HUES48 (cell line): ENCODE data around the gene TSPO.

Experiments used
- H3K27ac ChIP-seq: one replicate; pipeline ENCODE4 v1.7.0; 2013; ENCODE audit warnings: low read depth, low read length, inconsistent platforms
- H3K27me3 ChIP-seq: 2 replicates; pipeline ENCODE4 v1.6.1; 2013; ENCODE audit warnings: mild to moderate bottlenecking, low read length; ENCODE audit not compliant: control insufficient read depth, insufficient read depth
- H3K36me3 ChIP-seq: 2 replicates; pipeline ENCODE4 v1.6.1; 2013; ENCODE audit warnings: low read length; ENCODE audit not compliant: control insufficient read depth, insufficient read depth
- H3K4me1 ChIP-seq: 2 replicates; pipeline ENCODE4 v1.6.1; 2013; ENCODE audit warnings: mild to moderate bottlenecking, low read length; ENCODE audit not compliant: control insufficient read depth, insufficient read depth
- H3K4me3 ChIP-seq: 2 replicates; pipeline ENCODE4 v1.5.1; 2013; ENCODE audit warnings: mild to moderate bottlenecking, low read depth, low read length
- H3K9ac ChIP-seq: 2 replicates; pipeline ENCODE4 v1.6.1; 2013; ENCODE audit warnings: mild to moderate bottlenecking, low read depth, low read length, moderate library complexity
- H3K9me3 ChIP-seq: 2 replicates; pipeline ENCODE4 v1.6.1; 2013; ENCODE audit warnings: low read length; ENCODE audit not compliant: control insufficient read depth, insufficient read depth

TSPO gene

DNA sequence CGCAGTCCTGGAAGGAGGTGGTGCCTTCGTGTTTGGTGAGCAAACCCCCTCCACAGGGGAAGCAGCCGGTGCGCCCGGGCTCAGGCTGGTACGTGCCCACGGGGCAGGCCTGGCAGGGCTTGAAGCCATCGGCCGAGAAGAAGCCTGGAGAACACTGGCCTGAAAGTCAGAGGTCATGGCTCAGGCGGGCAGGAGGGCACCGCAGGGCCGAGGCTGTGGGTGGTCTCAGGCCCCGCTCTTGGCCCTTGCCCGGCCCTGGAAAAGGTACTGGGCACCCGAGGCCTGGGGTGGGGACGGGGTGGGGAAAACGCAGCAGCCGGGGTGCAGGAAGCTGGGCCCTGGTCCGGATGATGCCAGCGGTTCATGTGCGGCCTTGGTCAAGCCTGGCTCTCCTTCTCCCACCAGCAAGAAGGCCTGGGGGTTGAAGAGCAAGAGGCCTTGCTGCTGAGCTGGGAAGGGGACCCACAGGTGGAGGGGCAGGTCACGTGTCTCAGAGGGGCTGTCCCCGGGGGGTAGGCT is 61.1 kb downstream of the TSPO start:
- no peaks in the 10 kb centered on the region for H3K9me3 ChIP-seq

More for the DNA sequence above, 61.1 kb downstream of the TSPO start:
- Histone ChIP-seq H3K4me1 (peaks cover 9% of the 10 kb centered on the region; the same call in 1 of the 2 replicates), H3K4me3 (no peak overlapping the region), H3K9ac (no peak overlapping the region), H3K36me3 (no peaks in the 10 kb centered on the region), H3K27me3 (no peaks in the 10 kb centered on the region), H3K27ac (no peak overlapping the region)
